Fibroblast of peridontal ligament (primary cell): ENCODE results near the gene ADAMTS13.
A peak's percentile ranks its signal among the peaks of the same experiment; 100 is the strongest.

ENCODE experiments used
- DNase-seq: peaks from one replicate; pipeline ENCODE4 v3.0.0-alpha.2; 2010; ENCODE audit errors: extremely low read depth

The ADAMTS13 gene

GRCh38 chr9:133454943-133455673 is 32.9 kb downstream of the ADAMTS13 start:
- no peak for DNase-seq

GRCh38 chr9:133455936-133456335 is 33.8 kb downstream of the ADAMTS13 start:
- no peak for DNase-seq

- DNase-seq, result no peak
Observed at GRCh38 chr9:133456409-133456808, 34.2 kb downstream of the ADAMTS13 start.

GRCh38 chr9:133457233-133457632 is 35.1 kb downstream of the ADAMTS13 start:
- DNase-seq, result no peak

- no peak for DNase-seq
Observed at GRCh38 chr9:133457748-133458147, 35.6 kb downstream of the ADAMTS13 start.

GRCh38 chr9:133458643-133459312 is 36.6 kb downstream of the ADAMTS13 start:
- DNase-seq, result no peak

GRCh38 chr9:133459476-133460404 is 37.6 kb downstream of the ADAMTS13 start, which contains the start of gene CACFD1:
TSS of gene CACFD1 (plus strand) at chr9:133459978. CDS start at chr9:133460067, 89 bp downstream.
- peak; percentile 75 for DNase-seq

- peak; percentile 6 for DNase-seq
Observed at GRCh38 chr9:133460405-133461175, 38.4 kb downstream of the ADAMTS13 start.

- DNase-seq, result no peak
Observed at GRCh38 chr9:133461975-133462374, 39.8 kb downstream of the ADAMTS13 start.

GRCh38 chr9:133463234-133463863 is 41.2 kb downstream of the ADAMTS13 start:
- DNase-seq, result no peak

- DNase-seq, result no peak
Observed at GRCh38 chr9:133463864-133464615, 41.9 kb downstream of the ADAMTS13 start.

- no peak for DNase-seq
Observed at GRCh38 chr9:133464638-133465037, 42.5 kb downstream of the ADAMTS13 start.

GRCh38 chr9:133465984-133466383 is 43.8 kb downstream of the ADAMTS13 start:
- DNase-seq, result no peak

GRCh38 chr9:133467101-133467500 is 44.9 kb downstream of the ADAMTS13 start:
- DNase-seq, result no peak

GRCh38 chr9:133468374-133468773 is 46.2 kb downstream of the ADAMTS13 start:
- DNase-seq, result no peak

- DNase-seq, result no peak
Observed at GRCh38 chr9:133468777-133469421, 46.7 kb downstream of the ADAMTS13 start.

- DNase-seq, result no peak
Observed at GRCh38 chr9:133470427-133470924, 48.3 kb downstream of the ADAMTS13 start.

- DNase-seq, result no peak
Observed at GRCh38 chr9:133470988-133471387, 48.8 kb downstream of the ADAMTS13 start.

- DNase-seq, result no peak
Observed at GRCh38 chr9:133471551-133472276, 49.5 kb downstream of the ADAMTS13 start.
